Activated B cell treated with CpG ODN at 0.5 μM for 24 hours (primary cell): ENCODE data around the gene GHR. TPM values are rescaled to one million over a fixed set of nuclear protein-coding genes. Genes with fewer than 3 reads are reported as not detected.

ENCODE experiments used
- ATAC-seq: fragments of 200-7000 bp; cut with Tn5 transposase; one replicate; pipeline ENCODE4 v1.10.0; 2021; ENCODE audit warnings: low read depth, mild to moderate bottlenecking, moderate library complexity
- CTCF ChIA-PET: fragments of 350-600 bp; sonication (Branson Sonifier 250); formaldehyde crosslinking; loops from one replicate; lab custom pipeline; 2021; ENCODE audit warnings: antibody characterized with exemption; lab: Charles Lee
- POLR2A ChIA-PET: fragments of 350-600 bp; sonication (Branson Sonifier 250); formaldehyde crosslinking; loops from one replicate; lab custom pipeline; 2021; ENCODE audit warnings: antibody characterized with exemption; lab: Charles Lee
- DNase-seq: peaks from one replicate; pipeline ENCODE4 v3.0.0; 2022
- H3K27ac Mint-ChIP-seq: one replicate; pipeline ENCODE4 v1.8.0; 2020; ENCODE audit warnings: mixed read lengths
- H3K27me3 Mint-ChIP-seq: one replicate; pipeline ENCODE4 v1.8.0; 2021; ENCODE audit warnings: mixed read lengths
- H3K36me3 Mint-ChIP-seq: one replicate; pipeline ENCODE4 v1.8.0; 2021; ENCODE audit warnings: low read depth, mixed read lengths
- H3K4me1 Mint-ChIP-seq: one replicate; pipeline ENCODE4 v1.8.0; 2021; ENCODE audit warnings: mixed read lengths
- H3K4me3 Mint-ChIP-seq: one replicate; pipeline ENCODE4 v1.8.0; 2020; ENCODE audit warnings: mild to moderate bottlenecking, mixed read lengths
- H3K9me3 Mint-ChIP-seq: one replicate; pipeline ENCODE4 v1.8.0; 2020; ENCODE audit warnings: mixed read lengths
- intact Hi-C: fragments of 100-400 bp; cut with micrococcal nuclease; formaldehyde crosslinking; loops from one replicate; pipeline ENCODE4 v1.15.1; 2024
- total RNA-seq: library from RNA; stranded (reverse); gene quantifications from 2 replicates; pipeline ENCODE4 v1.2.3, GENCODE V29; 2022
- TF ChIP-seq, protein P1 (sequence below): fragments of 200-600 bp; IDR thresholded peaks from one replicate; pipeline ENCODE4 v1.8.0; 2022; ENCODE audit warnings: antibody characterized with exemption, mild to moderate bottlenecking

Gene GHR
- total RNA-seq, 1 donor from 2014 or later: not detected

- POLR2A ChIA-PET: no interaction called here
- H3K36me3 Mint-ChIP-seq: no peaks in the 10 kb centered on the region
- H3K9me3 Mint-ChIP-seq: no peaks in the 10 kb centered on the region
- H3K4me3 Mint-ChIP-seq: no peak overlapping the region
- TF ChIP-seq, protein P1, sequence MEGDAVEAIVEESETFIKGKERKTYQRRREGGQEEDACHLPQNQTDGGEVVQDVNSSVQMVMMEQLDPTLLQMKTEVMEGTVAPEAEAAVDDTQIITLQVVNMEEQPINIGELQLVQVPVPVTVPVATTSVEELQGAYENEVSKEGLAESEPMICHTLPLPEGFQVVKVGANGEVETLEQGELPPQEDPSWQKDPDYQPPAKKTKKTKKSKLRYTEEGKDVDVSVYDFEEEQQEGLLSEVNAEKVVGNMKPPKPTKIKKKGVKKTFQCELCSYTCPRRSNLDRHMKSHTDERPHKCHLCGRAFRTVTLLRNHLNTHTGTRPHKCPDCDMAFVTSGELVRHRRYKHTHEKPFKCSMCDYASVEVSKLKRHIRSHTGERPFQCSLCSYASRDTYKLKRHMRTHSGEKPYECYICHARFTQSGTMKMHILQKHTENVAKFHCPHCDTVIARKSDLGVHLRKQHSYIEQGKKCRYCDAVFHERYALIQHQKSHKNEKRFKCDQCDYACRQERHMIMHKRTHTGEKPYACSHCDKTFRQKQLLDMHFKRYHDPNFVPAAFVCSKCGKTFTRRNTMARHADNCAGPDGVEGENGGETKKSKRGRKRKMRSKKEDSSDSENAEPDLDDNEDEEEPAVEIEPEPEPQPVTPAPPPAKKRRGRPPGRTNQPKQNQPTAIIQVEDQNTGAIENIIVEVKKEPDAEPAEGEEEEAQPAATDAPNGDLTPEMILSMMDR: no peak
- H3K27ac Mint-ChIP-seq: no peak overlapping the region
- CTCF ChIA-PET: no interaction called here
- intact Hi-C loops: no loop called here
- H3K27me3 Mint-ChIP-seq: peaks cover 22% of the 10 kb centered on the region
- ATAC-seq (no peak), DNase-seq (no peak)
- H3K4me1 Mint-ChIP-seq: no peaks in the 10 kb centered on the region
These were observed 189.6 kb downstream of the GHR start for GRCh38 chr5:42612750-42613366.

- DNase-seq (no peak), ATAC-seq (no peak)
- Mint-ChIP-seq H3K9me3 (no peaks in the 10 kb centered on the region), H3K4me3 (no peak overlapping the region), H3K36me3 (peaks cover 3% of the 10 kb centered on the region), H3K27me3 (peaks cover 16% of the 10 kb centered on the region), H3K4me1 (peaks cover 4% of the 10 kb centered on the region), H3K27ac (no peak overlapping the region)
- ChIA-PET CTCF (no interaction called here), POLR2A (no interaction called here)
- TF ChIP-seq, protein P1: no peak
- intact Hi-C loops: no loop called here
These were observed 191.3 kb downstream of the GHR start for GRCh38 chr5:42614509-42614908.

GRCh38 chr5:42620579-42621216, 197.5 kb downstream of the GHR start:
- Mint-ChIP-seq H3K4me1 (peaks cover 47% of the 10 kb centered on the region), H3K4me3 (peak overlapping the region; percentile 56), H3K27me3 (peaks cover 6% of the 10 kb centered on the region), H3K27ac (peak overlapping the region; percentile 91), H3K9me3 (peaks cover 3% of the 10 kb centered on the region), H3K36me3 (peaks cover 3% of the 10 kb centered on the region)
- CTCF ChIA-PET: interaction anchor here (0.9 kb wide), 1 partner anchor 37 kb away, joined by 3 read pairs; no protein-coding TSS in a partner anchor
- intact Hi-C loops: no loop called here
- ATAC-seq (no peak), DNase-seq (no peak)
- POLR2A ChIA-PET: interaction anchor here (0.5 to 0.8 kb wide), 3 partner anchors 10 to 501 kb away, joined by 3 read pairs; no protein-coding TSS in a partner anchor
- TF ChIP-seq, protein P1: no peak

DNA sequence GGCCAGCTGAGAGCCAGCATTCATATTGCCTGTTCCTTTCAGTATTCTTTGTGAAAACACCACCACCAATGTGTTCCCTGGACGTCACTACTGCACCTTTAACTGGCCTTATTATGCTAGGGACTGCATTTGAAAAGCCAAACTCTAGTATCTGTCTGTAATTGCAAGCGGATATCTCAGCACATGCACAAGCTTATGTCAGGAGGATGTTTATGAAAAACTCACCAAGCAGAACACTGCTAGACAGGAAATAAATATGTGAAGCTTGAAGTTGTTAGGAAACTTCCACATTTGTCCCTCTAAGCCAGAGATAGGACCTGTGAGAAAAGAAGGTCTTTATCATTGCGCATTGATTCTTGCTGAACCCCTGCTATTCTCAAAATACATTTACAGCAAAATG, 198.0 kb downstream of the GHR start:
- intact Hi-C loops: no loop called here
- Mint-ChIP-seq H3K27ac (peak overlapping the region; percentile 91), H3K4me1 (peaks cover 47% of the 10 kb centered on the region), H3K36me3 (peaks cover 3% of the 10 kb centered on the region), H3K4me3 (peak overlapping the region; percentile 56), H3K27me3 (peaks cover 2% of the 10 kb centered on the region), H3K9me3 (peaks cover 3% of the 10 kb centered on the region)
- TF ChIP-seq, protein P1: no peak
- POLR2A ChIA-PET: interaction anchor here (0.5 to 0.8 kb wide), 3 partner anchors 9 to 500 kb away, joined by 3 read pairs; no protein-coding TSS in a partner anchor
- ATAC-seq: peak; percentile 77
- CTCF ChIA-PET: interaction anchor here (0.9 kb wide), 1 partner anchor 38 kb away, joined by 3 read pairs; no protein-coding TSS in a partner anchor
- no peak for DNase-seq

GRCh38 chr5:42621662-42622061, 198.4 kb downstream of the GHR start:
- Mint-ChIP-seq H3K36me3 (peaks cover 3% of the 10 kb centered on the region), H3K4me3 (peak overlapping the region; percentile 56), H3K9me3 (peaks cover 3% of the 10 kb centered on the region), H3K27ac (peak overlapping the region; percentile 91), H3K4me1 (peaks cover 47% of the 10 kb centered on the region), H3K27me3 (peaks cover under 1% of the 10 kb centered on the region)
- ATAC-seq (peak; percentile 61), DNase-seq (no peak)
- intact Hi-C loops: no loop called here
- TF ChIP-seq, protein P1: no peak
- CTCF ChIA-PET: interaction anchor here (0.9 kb wide), 1 partner anchor 38 kb away, joined by 3 read pairs; no protein-coding TSS in a partner anchor
- POLR2A ChIA-PET: interaction anchor here (0.8 kb wide), 1 partner anchor 330 kb away, joined by 3 read pairs; no protein-coding TSS in a partner anchor
